Panc1 (cell line): ENCODE results near the gene THRSP. TPM values are rescaled to one million over a fixed set of nuclear protein-coding genes. Genes with fewer than 3 reads are reported as not detected.

Experiments used
- ATAC-seq: fragments of 200-7000 bp; cut with Tn5 transposase; 2 replicates; pipeline ENCODE4 v1.9.1; 2020; ENCODE audit warnings: mild to moderate bottlenecking, moderate library complexity
- BruUV-seq: library from RNA; stranded (reverse); fragments of 400-500 nt; replicated peaks from 2 replicates; lab custom pipeline; 2021; lab: Mats Ljungman, UMichigan
- CTCF ChIA-PET: fragments of 300-600 bp; sonication (Branson Sonifier 250); formaldehyde crosslinking; loops from one replicate; lab custom pipeline; 2022; ENCODE audit warnings: antibody characterized with exemption; lab: Charles Lee
- POLR2A ChIA-PET: fragments of 300-600 bp; sonication (Branson Sonifier 250); formaldehyde crosslinking; loops from one replicate; lab custom pipeline; 2022; ENCODE audit warnings: antibody characterized with exemption; lab: Charles Lee
- DNase-seq: peaks from one replicate; pipeline ENCODE4 v3.0.0-alpha.2; 2010; ENCODE audit warnings: low read depth, low spot score
- H3K27ac ChIP-seq: 2 replicates; pipeline ENCODE4 v1.5.1; 2011; ENCODE audit warnings: mild to moderate bottlenecking, low read length, inconsistent platforms
- H3K27me3 ChIP-seq: fragments of 200-500 bp; sonication (Bioruptor generic); 2 replicates; pipeline ENCODE4 v1.6.0; 2014; ENCODE audit warnings: low read length, inconsistent platforms; ENCODE audit not compliant: control insufficient read depth, insufficient read depth
- H3K36me3 ChIP-seq: fragments of 200-500 bp; sonication (Bioruptor generic); 2 replicates; pipeline ENCODE4 v1.5.1; 2014; ENCODE audit warnings: inconsistent platforms, mild to moderate bottlenecking, low read length, moderate library complexity; ENCODE audit not compliant: control insufficient read depth, insufficient read depth
- H3K4me1 ChIP-seq: 2 replicates; pipeline ENCODE4 v1.5.1; 2011; ENCODE audit warnings: inconsistent platforms, mild to moderate bottlenecking, low read length, moderate library complexity; ENCODE audit not compliant: control insufficient read depth, insufficient read depth
- H3K4me3 ChIP-seq, 2 experiments: 2 replicates each; pipeline ENCODE4 v1.5.1; 2011 to 2012; ENCODE audit warnings: low read depth in 2 of 2, low read length in 2 of 2, mild to moderate bottlenecking in 2 of 2, inconsistent platforms in 1 of 2, moderate library complexity in 1 of 2
- H3K9me3 ChIP-seq: fragments of 200-500 bp; sonication (Bioruptor generic); 2 replicates; pipeline ENCODE4 v1.5.1; 2014; ENCODE audit warnings: low read depth, mild to moderate bottlenecking, inconsistent platforms, low read length, moderate library complexity; ENCODE audit not compliant: control insufficient read depth, insufficient read depth
- CTCF ChIP-seq: fragments of 450-650 bp; IDR thresholded peaks from 2 replicates; pipeline ENCODE4 v1.5.1; 2017; ENCODE audit warnings: mild to moderate bottlenecking
- POLR2AphosphoS5 ChIP-seq: IDR thresholded peaks from 2 replicates; pipeline ENCODE4 v1.6.1; 2012; ENCODE audit warnings: mild to moderate bottlenecking, low read depth, low read length, moderate library complexity
- REST ChIP-seq, 2 experiments: IDR thresholded peaks; 2 replicates each; pipeline ENCODE4 v1.6.1; 2011 to 2012; ENCODE audit warnings: low read depth in 2 of 2, control low read depth in 1 of 2, low read length in 1 of 2, mild to moderate bottlenecking in 1 of 2, moderate library complexity in 1 of 2; ENCODE audit not compliant: insufficient read depth in 1 of 2
- SIN3A ChIP-seq: IDR thresholded peaks from 2 replicates; pipeline ENCODE4 v1.6.1; 2012; ENCODE audit warnings: low read depth, mild to moderate bottlenecking, low read length, moderate library complexity, borderline replicate concordance; ENCODE audit not compliant: insufficient read depth
- TCF7L2 ChIP-seq: IDR thresholded peaks from 2 replicates; pipeline ENCODE4 v1.6.1; 2011; ENCODE audit warnings: mild to moderate bottlenecking, low read depth, low read length, inconsistent platforms
- in situ Hi-C: cut with HindIII; loops from 2 replicates; pipeline ENCODE4 v1.10.0; 2016; ENCODE audit warnings: low sequenced_read_pairs, low pct_unique_long_range_greater_than_20kb
- intact Hi-C: fragments of 100-400 bp; cut with micrococcal nuclease; formaldehyde crosslinking; loops from one replicate; pipeline ENCODE4 v1.10.0; 2022; ENCODE audit not compliant: unreplicated experiment
- total RNA-seq: library from RNA; stranded (reverse); gene quantifications from one replicate; pipeline ENCODE4 v1.2.1, GENCODE V29; 2021; ENCODE audit not compliant: unreplicated experiment

Gene THRSP
- total RNA-seq, 1 experiment from 2014 or later, result not detected

GRCh38 chr11:78066471-78066870 lies 2.8 kb downstream of the THRSP start:
- no TSS peak for BruUV-seq
- H3K9me3 ChIP-seq, result no peaks in the 10 kb centered on the region
- TF ChIP-seq SIN3A (no peak), TCF7L2 (no peak), CTCF (no peak)
- intact Hi-C loops (no loop called here), in situ Hi-C loops (no loop called here)
- no peak overlapping the region for H3K4me3 ChIP-seq
- ATAC-seq, result no peak
- H3K4me1 ChIP-seq, result peaks cover 21% of the 10 kb centered on the region
- no peaks in the 10 kb centered on the region for H3K27me3 ChIP-seq
- H3K36me3 ChIP-seq, result peaks cover 5% of the 10 kb centered on the region
- no peak overlapping the region for H3K27ac ChIP-seq
- ChIA-PET CTCF (no interaction called here), POLR2A (interaction anchor here (0.7 kb wide), 1 partner anchor 238 kb away, joined by 3 read pairs; no protein-coding TSS in a partner anchor)
- no peak for DNase-seq

- DNase-seq (no peak), ATAC-seq (no peak)
- ChIA-PET POLR2A (no interaction called here), CTCF (interaction anchor here (0.7 kb wide), 1 partner anchor 68 kb away, joined by 3 read pairs; no protein-coding TSS in a partner anchor)
- in situ Hi-C loops, result no loop called here
- H3K27ac ChIP-seq, result no peak overlapping the region
- peaks cover 14% of the 10 kb centered on the region for H3K4me1 ChIP-seq
- no peaks in the 10 kb centered on the region for H3K27me3 ChIP-seq
- no TSS peak for BruUV-seq
- intact Hi-C loops, result no loop called here
- no peak overlapping the region for H3K4me3 ChIP-seq
- peaks cover 5% of the 10 kb centered on the region for H3K36me3 ChIP-seq
- TF ChIP-seq POLR2AphosphoS5 (no peak), REST (IDR thresholded peaks at IDR 0.05; ENCODE audit: insufficient read depth in 1 of 2, low read depth in 2 of 2, low read length in 1 of 2) (no peak), TCF7L2 (no peak), SIN3A (no peak), CTCF (no peak)
- no peaks in the 10 kb centered on the region for H3K9me3 ChIP-seq
Observed at GRCh38 chr11:78067704-78068103, 4.0 kb downstream of the THRSP start.
